Osteocyte (in vitro differentiated cells): ENCODE measurements around the gene ITGB3. TPM values are rescaled to one million over a fixed set of nuclear protein-coding genes. Genes with fewer than 3 reads are reported as not detected.

Experiments
- DNase-seq: peaks from one replicate; pipeline ENCODE4 v3.0.0; 2021; ENCODE audit warnings: mixed read lengths; ENCODE audit not compliant: unreplicated experiment; ENCODE audit errors: extremely low spot score
- H3K27ac Mint-ChIP-seq: one replicate; pipeline ENCODE4 v1.8.0; 2021; ENCODE audit warnings: mild to moderate bottlenecking, mixed read lengths; ENCODE audit not compliant: unreplicated experiment
- H3K27me3 Mint-ChIP-seq: one replicate; pipeline ENCODE4 v1.8.0; 2021; ENCODE audit warnings: mixed read lengths; ENCODE audit not compliant: unreplicated experiment
- H3K36me3 Mint-ChIP-seq: one replicate; pipeline ENCODE4 v1.8.0; 2021; ENCODE audit warnings: mixed read lengths; ENCODE audit not compliant: unreplicated experiment
- H3K4me1 Mint-ChIP-seq: one replicate; pipeline ENCODE4 v1.8.0; 2021; ENCODE audit warnings: mixed read lengths; ENCODE audit not compliant: unreplicated experiment
- H3K4me3 Mint-ChIP-seq: one replicate; pipeline ENCODE4 v1.8.0; 2021; ENCODE audit warnings: mild to moderate bottlenecking, moderate library complexity, mixed read lengths; ENCODE audit not compliant: unreplicated experiment
- H3K9me3 Mint-ChIP-seq: one replicate; pipeline ENCODE4 v1.8.0; 2021; ENCODE audit warnings: mixed read lengths; ENCODE audit not compliant: unreplicated experiment
- CTCF ChIP-seq: fragments of 200-600 bp; sonication (generic); IDR thresholded peaks from 2 replicates; pipeline ENCODE4 v1.5.0; 2021; ENCODE audit warnings: antibody characterized with exemption, mild to moderate bottlenecking, moderate library complexity
- total RNA-seq: library from RNA; stranded (reverse); gene quantifications from 2 replicates; pipeline ENCODE4 v1.2.1, GENCODE V29; 2021

Gene ITGB3
- total RNA-seq, 1 donor from 2014 or later = 3.3 TPM

GRCh38 chr17:47288531-47289116 is 35.0 kb downstream of the ITGB3 start:
- no peak for TF ChIP-seq CTCF
- Mint-ChIP-seq H3K4me1 (peaks cover 16% of the 10 kb centered on the region), H3K27me3 (no peaks in the 10 kb centered on the region), H3K9me3 (no peaks in the 10 kb centered on the region), H3K36me3 (no peaks in the 10 kb centered on the region), H3K27ac (no peak overlapping the region), H3K4me3 (no peak overlapping the region)
- DNase-seq = no peak

- TF ChIP-seq CTCF = no peak
- H3K27ac Mint-ChIP-seq = no peak overlapping the region
- no peaks in the 10 kb centered on the region for H3K27me3 Mint-ChIP-seq
- DNase-seq = no peak
- H3K4me1 Mint-ChIP-seq = peaks cover 22% of the 10 kb centered on the region
- H3K4me3 Mint-ChIP-seq = no peak overlapping the region
- H3K9me3 Mint-ChIP-seq = no peaks in the 10 kb centered on the region
- no peaks in the 10 kb centered on the region for H3K36me3 Mint-ChIP-seq
These were observed 35.7 kb downstream of the ITGB3 start for GRCh38 chr17:47289302-47289701.

- DNase-seq = no peak
- H3K27ac Mint-ChIP-seq = no peak overlapping the region
- H3K4me1 Mint-ChIP-seq = peaks cover 36% of the 10 kb centered on the region
- no peaks in the 10 kb centered on the region for H3K9me3 Mint-ChIP-seq
- H3K36me3 Mint-ChIP-seq = no peaks in the 10 kb centered on the region
- no peak for TF ChIP-seq CTCF
- H3K27me3 Mint-ChIP-seq = no peaks in the 10 kb centered on the region
- H3K4me3 Mint-ChIP-seq = no peak overlapping the region
These were observed 37.2 kb downstream of the ITGB3 start for GRCh38 chr17:47290870-47291241.

GRCh38 chr17:47291242-47291873 is 37.7 kb downstream of the ITGB3 start:
- Mint-ChIP-seq H3K27me3 (no peaks in the 10 kb centered on the region), H3K9me3 (no peaks in the 10 kb centered on the region), H3K27ac (no peak overlapping the region), H3K4me3 (no peak overlapping the region), H3K4me1 (peaks cover 32% of the 10 kb centered on the region), H3K36me3 (no peaks in the 10 kb centered on the region)
- no peak for DNase-seq
- TF ChIP-seq CTCF = no peak

GRCh38 chr17:47292206-47292605 is 38.6 kb downstream of the ITGB3 start:
- Mint-ChIP-seq H3K4me1 (peaks cover 33% of the 10 kb centered on the region), H3K36me3 (no peaks in the 10 kb centered on the region), H3K9me3 (no peaks in the 10 kb centered on the region), H3K4me3 (no peak overlapping the region), H3K27me3 (no peaks in the 10 kb centered on the region), H3K27ac (no peak overlapping the region)
- DNase-seq = no peak
- TF ChIP-seq CTCF = no peak
